Gastroesophageal sphincter (tissue), 3 donors: ENCODE measurements around the gene ZBTB4.

Experiments used
- CTCF ChIP-seq, 4 experiments: fragments of 200-600 bp in 2 of 4; fragments of 450-650 bp in 2 of 4; sonication (generic) in 1 of 4; IDR thresholded peaks; one replicate each; pipeline ENCODE4 v1.5.1; 2017 to 2019; ENCODE audit warnings: antibody characterized with exemption in 4 of 4, mild to moderate bottlenecking in 2 of 4, moderate library complexity in 2 of 4
- EP300 ChIP-seq: sonication (generic); formaldehyde crosslinking; IDR thresholded peaks from one replicate; pipeline ENCODE4 v1.6.1; 2017; ENCODE audit warnings: antibody characterized with exemption, mild to moderate bottlenecking
- POLR2A ChIP-seq, 2 donors: fragments of 450-650 bp; IDR thresholded peaks; one replicate each; pipeline ENCODE4 v1.6.1; 2017; ENCODE audit warnings: antibody characterized with exemption in 2 of 2, mild to moderate bottlenecking in 2 of 2, moderate library complexity in 1 of 2
- POLR2AphosphoS5 ChIP-seq: sonication (generic); formaldehyde crosslinking; IDR thresholded peaks from one replicate; pipeline ENCODE4 v1.6.1; 2017; ENCODE audit warnings: antibody characterized with exemption

DNA sequence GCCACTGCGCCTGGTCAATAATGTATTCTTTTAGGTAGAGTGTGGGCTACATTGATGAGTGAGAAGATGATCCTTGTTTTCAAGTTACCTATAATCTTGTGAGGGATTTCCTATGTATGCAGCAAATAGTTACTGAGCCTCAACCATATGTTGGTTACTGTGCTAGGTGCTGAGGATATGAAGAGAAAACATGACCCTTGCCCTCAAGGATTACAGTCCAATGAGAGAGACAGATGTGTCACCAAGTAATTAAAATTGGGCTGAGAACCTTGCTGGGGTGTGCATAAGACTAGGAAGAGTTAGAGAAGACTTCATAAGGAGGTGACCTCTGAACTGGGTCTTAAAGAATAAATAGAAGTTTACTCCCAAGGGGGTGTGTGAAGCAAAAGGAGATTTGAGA, 12.2 kb upstream of the ZBTB4 start:
- TF ChIP-seq CTCF (IDR thresholded peaks at IDR 0.05) (no peak), POLR2A (IDR thresholded peaks at IDR 0.05) (no peak), EP300 (no peak), POLR2AphosphoS5 (no peak)
